WTC11 (cell line): ENCODE data around the gene CCDC185. TPM values are rescaled to one million over a fixed set of nuclear protein-coding genes. Genes with fewer than 3 reads are reported as not detected.
A peak's percentile ranks its signal among the peaks of the same experiment; 100 is the strongest.

Source experiments
- ATAC-seq: fragments of 200-7000 bp; cut with Tn5 transposase; 2 replicates; pipeline ENCODE4 v1.10.0; 2021; ENCODE audit warnings: mild to moderate bottlenecking, moderate library complexity
- CTCF ChIA-PET: fragments of 300-600 bp; sonication (Branson Sonifier 250); formaldehyde crosslinking; loops from one replicate; lab custom pipeline; 2021; ENCODE audit warnings: antibody characterized with exemption; lab: Charles Lee
- POLR2A ChIA-PET: fragments of 350-600 bp; sonication (Branson Sonifier 250); formaldehyde crosslinking; loops from one replicate; lab custom pipeline; 2021; ENCODE audit warnings: antibody characterized with exemption; lab: Charles Lee
- DNase-seq: peaks from one replicate; pipeline ENCODE4 v3.0.0; 2021; ENCODE audit warnings: low spot score
- H3K27ac Mint-ChIP-seq: 2 replicates; pipeline ENCODE4 v1.8.0; 2021; ENCODE audit warnings: mixed read lengths
- H3K27me3 Mint-ChIP-seq: 2 replicates; pipeline ENCODE4 v1.8.0; 2021; ENCODE audit warnings: low read depth, mild to moderate bottlenecking, moderate library complexity, mixed read lengths
- H3K36me3 Mint-ChIP-seq: 2 replicates; pipeline ENCODE4 v1.8.0; 2021; ENCODE audit warnings: mixed read lengths
- H3K4me1 Mint-ChIP-seq: 2 replicates; pipeline ENCODE4 v1.8.0; 2022; ENCODE audit warnings: mixed read lengths
- H3K4me3 Mint-ChIP-seq: 2 replicates; pipeline ENCODE4 v1.8.0; 2021; ENCODE audit warnings: mild to moderate bottlenecking, moderate library complexity, mixed read lengths
- H3K9me3 Mint-ChIP-seq: 2 replicates; pipeline ENCODE4 v1.8.0; 2021; ENCODE audit warnings: mixed read lengths
- ATF3 ChIP-seq: sonication (generic); formaldehyde crosslinking; conservative IDR thresholded peaks from 2 replicates; pipeline ENCODE4 v1.8.1; 2022; ENCODE audit warnings: mild to moderate bottlenecking, missing genetic modification reagents
- CREM ChIP-seq: sonication (generic); formaldehyde crosslinking; IDR thresholded peaks from 2 replicates; pipeline ENCODE4 v1.8.1; 2022; ENCODE audit warnings: mild to moderate bottlenecking, missing genetic modification reagents, moderate library complexity
- ELF4 ChIP-seq: sonication (generic); formaldehyde crosslinking; IDR thresholded peaks from 2 replicates; pipeline ENCODE4 v1.8.1; 2022; ENCODE audit warnings: low read depth, mild to moderate bottlenecking, moderate library complexity, missing genetic modification reagents
- ESRRA ChIP-seq: sonication (generic); formaldehyde crosslinking; IDR thresholded peaks from 2 replicates; pipeline ENCODE4 v1.8.1; 2022; ENCODE audit warnings: mild to moderate bottlenecking, missing genetic modification reagents, borderline replicate concordance
- FOXK1 ChIP-seq: sonication (generic); formaldehyde crosslinking; IDR thresholded peaks from 2 replicates; pipeline ENCODE4 v1.8.0; 2022; ENCODE audit warnings: mild to moderate bottlenecking, moderate library complexity, missing genetic modification reagents
- FOXP1 ChIP-seq: sonication (generic); formaldehyde crosslinking; IDR thresholded peaks from 2 replicates; pipeline ENCODE4 v1.8.0; 2022; ENCODE audit warnings: missing genetic modification reagents, mild to moderate bottlenecking, moderate library complexity, borderline replicate concordance
- GABPB1 ChIP-seq: sonication (generic); formaldehyde crosslinking; IDR thresholded peaks from 2 replicates; pipeline ENCODE4 v1.8.1; 2023; ENCODE audit warnings: mild to moderate bottlenecking, missing genetic modification reagents
- HMGA2 ChIP-seq: fragments of 250-450 bp; sonication (Bioruptor Pico); IDR thresholded peaks from 2 replicates; pipeline ENCODE4 v1.4.0; 2021; ENCODE audit warnings: mild to moderate bottlenecking, moderate library complexity
- JAZF1 ChIP-seq: fragments of 250-450 bp; sonication (Bioruptor Pico); IDR thresholded peaks from 2 replicates; pipeline ENCODE4 v1.9.0; 2021; ENCODE audit warnings: moderate library complexity, mild to moderate bottlenecking, inconsistent platforms
- NFE2L1 ChIP-seq: sonication (generic); formaldehyde crosslinking; IDR thresholded peaks from 2 replicates; pipeline ENCODE4 v1.8.1; 2023; ENCODE audit warnings: missing genetic modification reagents
- PREB ChIP-seq: sonication (generic); formaldehyde crosslinking; IDR thresholded peaks from 2 replicates; pipeline ENCODE4 v1.8.1; 2022; ENCODE audit warnings: mild to moderate bottlenecking, missing genetic modification reagents, moderate library complexity, borderline replicate concordance
- SMAD3 ChIP-seq: sonication (generic); formaldehyde crosslinking; IDR thresholded peaks from 2 replicates; pipeline ENCODE4 v1.8.0; 2022; ENCODE audit warnings: missing genetic modification reagents, mild to moderate bottlenecking, borderline replicate concordance
- SOX15 ChIP-seq: fragments of 250-450 bp; sonication (Bioruptor Pico); IDR thresholded peaks from 2 replicates; pipeline ENCODE4 v1.9.0; 2021; ENCODE audit warnings: mild to moderate bottlenecking
- TEAD4 ChIP-seq: sonication (generic); formaldehyde crosslinking; IDR thresholded peaks from 2 replicates; pipeline ENCODE4 v1.8.0; 2022; ENCODE audit warnings: mild to moderate bottlenecking, missing genetic modification reagents
- USF1 ChIP-seq: sonication (generic); formaldehyde crosslinking; IDR thresholded peaks from 2 replicates; pipeline ENCODE4 v1.8.0; 2022; ENCODE audit warnings: mild to moderate bottlenecking, missing genetic modification reagents
- USF2 ChIP-seq: sonication (generic); formaldehyde crosslinking; IDR thresholded peaks from 2 replicates; pipeline ENCODE4 v1.8.1; 2023; ENCODE audit warnings: mild to moderate bottlenecking, missing genetic modification reagents, moderate library complexity
- ZNF121 ChIP-seq: sonication (generic); formaldehyde crosslinking; IDR thresholded peaks from 2 replicates; pipeline ENCODE4 v1.8.0; 2023; ENCODE audit warnings: missing genetic modification reagents
- ZNF138 ChIP-seq: sonication (generic); formaldehyde crosslinking; conservative IDR thresholded peaks from 2 replicates; pipeline ENCODE4 v1.8.1; 2022; ENCODE audit warnings: mild to moderate bottlenecking, moderate library complexity, missing genetic modification reagents
- total RNA-seq: library from RNA; stranded (reverse); gene quantifications from 3 replicates; pipeline ENCODE4 v1.2.3, GENCODE V29; 2021
- TF ChIP-seq, protein P1 (sequence below): sonication (generic); formaldehyde crosslinking; IDR thresholded peaks from 2 replicates; pipeline ENCODE4 v1.8.1; 2023; ENCODE audit warnings: mild to moderate bottlenecking, missing genetic modification reagents, moderate library complexity
- TF ChIP-seq, protein P2 (sequence below): sonication (generic); formaldehyde crosslinking; IDR thresholded peaks from 2 replicates; pipeline ENCODE4 v1.8.0; 2022; ENCODE audit warnings: mild to moderate bottlenecking, missing genetic modification reagents
- TF ChIP-seq, protein P3 (sequence below): fragments of 200-600 bp; IDR thresholded peaks from 2 replicates; pipeline ENCODE4 v1.8.0; 2022; ENCODE audit warnings: antibody characterized with exemption
- TF ChIP-seq, protein P4 (sequence below): sonication (generic); formaldehyde crosslinking; conservative IDR thresholded peaks from 2 replicates; pipeline ENCODE4 v1.8.1; 2023; ENCODE audit warnings: mild to moderate bottlenecking, low read depth, missing genetic modification reagents, moderate library complexity
- TF ChIP-seq, protein P5 (sequence below): fragments of 250-450 bp; sonication (Bioruptor Pico); IDR thresholded peaks from 2 replicates; pipeline ENCODE4 v1.9.0; 2021; ENCODE audit warnings: mild to moderate bottlenecking

The CCDC185 gene
- total RNA-seq, 1 experiment from 2014 or later, result not detected

DNA sequence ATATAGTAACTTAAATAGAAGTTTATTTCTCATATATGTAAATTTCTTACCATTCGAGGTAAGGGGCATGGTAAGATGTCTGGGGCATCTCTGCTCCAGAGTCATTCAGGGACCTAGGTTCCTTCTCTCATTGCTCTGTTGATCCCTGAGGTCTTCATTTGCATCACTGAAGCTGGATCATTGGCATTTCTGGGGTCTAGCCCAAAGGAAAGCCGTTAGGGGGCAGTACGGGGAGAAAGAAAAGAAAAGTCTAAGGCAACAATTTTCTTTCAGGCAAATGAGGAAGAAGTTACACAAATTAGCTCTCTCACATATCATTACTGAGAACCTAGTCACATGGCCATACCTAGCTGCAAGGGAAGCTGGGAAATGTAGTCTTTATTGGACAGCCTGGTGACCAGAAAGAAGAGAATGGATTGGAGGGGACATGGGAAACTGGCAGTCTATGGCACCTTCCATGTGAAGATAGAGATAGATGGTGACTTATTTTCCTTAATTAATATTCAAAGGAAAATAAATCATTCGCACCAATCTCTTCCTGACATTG, 19.1 kb upstream of the CCDC185 start:
- Mint-ChIP-seq H3K36me3 (peaks cover 3% of the 10 kb centered on the region; the same call in 1 of the 2 replicates), H3K9me3 (peaks cover 25% of the 10 kb centered on the region), H3K4me3 (no peak overlapping the region), H3K27ac (no peak overlapping the region), H3K4me1 (no peaks in the 10 kb centered on the region), H3K27me3 (peaks cover 37% of the 10 kb centered on the region)
- no peak for TF ChIP-seq FOXK1 (CRISPR knock-in tag)
- TF ChIP-seq JAZF1 (CRISPR knock-in tag), result no peak
- TF ChIP-seq, protein P1, sequence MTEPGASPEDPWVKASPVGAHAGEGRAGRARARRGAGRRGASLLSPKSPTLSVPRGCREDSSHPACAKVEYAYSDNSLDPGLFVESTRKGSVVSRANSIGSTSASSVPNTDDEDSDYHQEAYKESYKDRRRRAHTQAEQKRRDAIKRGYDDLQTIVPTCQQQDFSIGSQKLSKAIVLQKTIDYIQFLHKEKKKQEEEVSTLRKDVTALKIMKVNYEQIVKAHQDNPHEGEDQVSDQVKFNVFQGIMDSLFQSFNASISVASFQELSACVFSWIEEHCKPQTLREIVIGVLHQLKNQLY (CRISPR knock-in tag), result no peak
- peak; percentile 89 for TF ChIP-seq USF1 (CRISPR knock-in tag)
- TF ChIP-seq NFE2L1, result no peak
- TF ChIP-seq ZNF121 (CRISPR knock-in tag), result no peak
- no peak for TF ChIP-seq ZNF138
- TF ChIP-seq GABPB1, result no peak
- TF ChIP-seq, protein P2, sequence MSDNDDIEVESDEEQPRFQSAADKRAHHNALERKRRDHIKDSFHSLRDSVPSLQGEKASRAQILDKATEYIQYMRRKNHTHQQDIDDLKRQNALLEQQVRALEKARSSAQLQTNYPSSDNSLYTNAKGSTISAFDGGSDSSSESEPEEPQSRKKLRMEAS (CRISPR knock-in tag), result no peak
- TF ChIP-seq FOXP1 (CRISPR knock-in tag), result no peak
- no peak for TF ChIP-seq CREM (CRISPR knock-in tag)
- no peak for TF ChIP-seq PREB
- no peak for TF ChIP-seq ELF4 (CRISPR knock-in tag)
- TF ChIP-seq, protein P3, sequence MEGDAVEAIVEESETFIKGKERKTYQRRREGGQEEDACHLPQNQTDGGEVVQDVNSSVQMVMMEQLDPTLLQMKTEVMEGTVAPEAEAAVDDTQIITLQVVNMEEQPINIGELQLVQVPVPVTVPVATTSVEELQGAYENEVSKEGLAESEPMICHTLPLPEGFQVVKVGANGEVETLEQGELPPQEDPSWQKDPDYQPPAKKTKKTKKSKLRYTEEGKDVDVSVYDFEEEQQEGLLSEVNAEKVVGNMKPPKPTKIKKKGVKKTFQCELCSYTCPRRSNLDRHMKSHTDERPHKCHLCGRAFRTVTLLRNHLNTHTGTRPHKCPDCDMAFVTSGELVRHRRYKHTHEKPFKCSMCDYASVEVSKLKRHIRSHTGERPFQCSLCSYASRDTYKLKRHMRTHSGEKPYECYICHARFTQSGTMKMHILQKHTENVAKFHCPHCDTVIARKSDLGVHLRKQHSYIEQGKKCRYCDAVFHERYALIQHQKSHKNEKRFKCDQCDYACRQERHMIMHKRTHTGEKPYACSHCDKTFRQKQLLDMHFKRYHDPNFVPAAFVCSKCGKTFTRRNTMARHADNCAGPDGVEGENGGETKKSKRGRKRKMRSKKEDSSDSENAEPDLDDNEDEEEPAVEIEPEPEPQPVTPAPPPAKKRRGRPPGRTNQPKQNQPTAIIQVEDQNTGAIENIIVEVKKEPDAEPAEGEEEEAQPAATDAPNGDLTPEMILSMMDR, result no peak
- TF ChIP-seq, protein P4, sequence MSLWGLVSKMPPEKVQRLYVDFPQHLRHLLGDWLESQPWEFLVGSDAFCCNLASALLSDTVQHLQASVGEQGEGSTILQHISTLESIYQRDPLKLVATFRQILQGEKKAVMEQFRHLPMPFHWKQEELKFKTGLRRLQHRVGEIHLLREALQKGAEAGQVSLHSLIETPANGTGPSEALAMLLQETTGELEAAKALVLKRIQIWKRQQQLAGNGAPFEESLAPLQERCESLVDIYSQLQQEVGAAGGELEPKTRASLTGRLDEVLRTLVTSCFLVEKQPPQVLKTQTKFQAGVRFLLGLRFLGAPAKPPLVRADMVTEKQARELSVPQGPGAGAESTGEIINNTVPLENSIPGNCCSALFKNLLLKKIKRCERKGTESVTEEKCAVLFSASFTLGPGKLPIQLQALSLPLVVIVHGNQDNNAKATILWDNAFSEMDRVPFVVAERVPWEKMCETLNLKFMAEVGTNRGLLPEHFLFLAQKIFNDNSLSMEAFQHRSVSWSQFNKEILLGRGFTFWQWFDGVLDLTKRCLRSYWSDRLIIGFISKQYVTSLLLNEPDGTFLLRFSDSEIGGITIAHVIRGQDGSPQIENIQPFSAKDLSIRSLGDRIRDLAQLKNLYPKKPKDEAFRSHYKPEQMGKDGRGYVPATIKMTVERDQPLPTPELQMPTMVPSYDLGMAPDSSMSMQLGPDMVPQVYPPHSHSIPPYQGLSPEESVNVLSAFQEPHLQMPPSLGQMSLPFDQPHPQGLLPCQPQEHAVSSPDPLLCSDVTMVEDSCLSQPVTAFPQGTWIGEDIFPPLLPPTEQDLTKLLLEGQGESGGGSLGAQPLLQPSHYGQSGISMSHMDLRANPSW (CRISPR knock-in tag), result no peak
- TF ChIP-seq, protein P5, sequence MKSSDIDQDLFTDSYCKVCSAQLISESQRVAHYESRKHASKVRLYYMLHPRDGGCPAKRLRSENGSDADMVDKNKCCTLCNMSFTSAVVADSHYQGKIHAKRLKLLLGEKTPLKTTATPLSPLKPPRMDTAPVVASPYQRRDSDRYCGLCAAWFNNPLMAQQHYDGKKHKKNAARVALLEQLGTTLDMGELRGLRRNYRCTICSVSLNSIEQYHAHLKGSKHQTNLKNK, result no peak
- peak; percentile 86 for TF ChIP-seq USF2 (CRISPR knock-in tag)
- DNase-seq, result no peak
- CTCF ChIA-PET, result interaction anchor here (1.1 to 1.3 kb wide), 5 partner anchors 10 to 310 kb away, joined by 3 to 23 read pairs (median 6); partner anchors contain the start of gene SUSD4
- POLR2A ChIA-PET, result no interaction called here
- ATAC-seq, result peak; percentile 88

- peaks cover 1% of the 10 kb centered on the region; the same call in 1 of the 2 replicates for H3K36me3 Mint-ChIP-seq
- ATAC-seq (no peak), DNase-seq (no peak)
- CTCF ChIA-PET, result no interaction called here
- H3K4me1 Mint-ChIP-seq, result no peaks in the 10 kb centered on the region
- TF ChIP-seq ESRRA (no peak), USF1 (CRISPR knock-in tag) (peak; percentile 79), TEAD4 (no peak), SMAD3 (no peak), HMGA2 (CRISPR knock-in tag) (0 out of 2 replicates have a peak, but pooled peaks have one; percentile 61), SOX15 (no peak), ATF3 (no peak), USF2 (CRISPR knock-in tag) (peak; percentile 82)
- TF ChIP-seq, protein P5, result no peak
- POLR2A ChIA-PET, result no interaction called here
- H3K4me3 Mint-ChIP-seq, result no peak overlapping the region
- H3K27ac Mint-ChIP-seq, result no peak overlapping the region
- peaks cover 15% of the 10 kb centered on the region for H3K9me3 Mint-ChIP-seq
- peaks cover 8% of the 10 kb centered on the region for H3K27me3 Mint-ChIP-seq
Observed at GRCh38 chr1:223378754-223379153, 14.5 kb upstream of the CCDC185 start.
